Activated CD4-positive, alpha-beta T cell treated with anti-CD3 and anti-CD28 coated beads, Interleukin-2, amount 10 ng/mL, durations not matched to agents 24 days and 14 days (primary cell): ENCODE data around the gene EIF2S2. TPM values are rescaled to one million over a fixed set of nuclear protein-coding genes. Genes with fewer than 3 reads are reported as not detected.

Experiments
- DNase-seq: peaks from one replicate; pipeline ENCODE4 v3.0.0; 2022
- H3K27ac Mint-ChIP-seq: one replicate; pipeline ENCODE4 v1.8.0; 2022; ENCODE audit warnings: mild to moderate bottlenecking, mixed read lengths
- H3K27me3 Mint-ChIP-seq: one replicate; pipeline ENCODE4 v1.8.0; 2022; ENCODE audit warnings: mixed read lengths
- H3K36me3 Mint-ChIP-seq: one replicate; pipeline ENCODE4 v1.8.0; 2022; ENCODE audit warnings: low read depth, mild to moderate bottlenecking, mixed read lengths
- H3K4me1 Mint-ChIP-seq: one replicate; pipeline ENCODE4 v1.8.0; 2021; ENCODE audit warnings: mixed read lengths
- H3K4me3 Mint-ChIP-seq: one replicate; pipeline ENCODE4 v1.8.0; 2022; ENCODE audit warnings: mild to moderate bottlenecking, moderate library complexity, mixed read lengths
- H3K9me3 Mint-ChIP-seq: one replicate; pipeline ENCODE4 v1.8.0; 2021; ENCODE audit warnings: mixed read lengths
- intact Hi-C: fragments of 100-400 bp; cut with micrococcal nuclease; formaldehyde crosslinking; loops from one replicate; pipeline ENCODE4 v1.15.1; 2023
- total RNA-seq: library from RNA; stranded (reverse); gene quantifications from 2 replicates; pipeline ENCODE4 v1.2.3, GENCODE V29; 2022

The EIF2S2 gene
- total RNA-seq, 1 donor from 2014 or later, result 106 TPM

DNA sequence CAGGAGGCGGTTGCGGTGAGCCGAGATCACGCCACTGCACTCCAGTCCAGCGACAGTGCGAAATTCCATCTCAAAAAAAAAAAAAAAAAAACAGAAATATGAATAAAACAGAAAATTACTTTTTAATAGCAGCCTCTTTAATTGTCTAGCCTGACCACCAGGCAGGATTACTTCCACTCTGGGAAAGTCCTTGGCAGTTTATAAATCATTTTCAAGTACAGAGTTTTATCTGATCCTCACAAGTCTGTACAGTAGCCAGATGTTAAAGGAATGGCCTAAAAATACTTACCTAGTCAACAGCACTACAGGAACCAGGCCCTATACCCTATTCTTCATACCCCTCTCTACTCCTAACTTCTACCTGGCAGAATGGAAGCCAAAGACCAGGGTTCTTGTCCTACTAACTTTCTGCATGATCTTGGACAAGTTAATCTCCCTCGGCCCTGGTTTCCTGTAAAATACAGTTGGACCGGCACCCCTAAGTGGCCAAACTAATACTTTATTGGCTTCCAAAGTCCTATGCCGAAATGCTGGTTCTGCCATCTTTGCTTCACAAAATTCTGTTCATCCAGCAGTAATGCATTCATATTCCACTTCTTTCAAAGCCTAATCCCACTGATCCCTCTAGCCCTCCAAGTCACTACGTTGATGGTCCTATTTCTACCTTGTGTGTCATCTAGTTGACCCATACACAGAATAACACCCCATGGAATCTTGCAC is 1.9 kb downstream of the EIF2S2 start:
- intact Hi-C loops, result loop anchor here (2.0 to 5.0 kb wide), 2 partner anchors 449 to 567 kb away; partner anchors contain the start of genes MAP1LC3A and PIGU

DNA sequence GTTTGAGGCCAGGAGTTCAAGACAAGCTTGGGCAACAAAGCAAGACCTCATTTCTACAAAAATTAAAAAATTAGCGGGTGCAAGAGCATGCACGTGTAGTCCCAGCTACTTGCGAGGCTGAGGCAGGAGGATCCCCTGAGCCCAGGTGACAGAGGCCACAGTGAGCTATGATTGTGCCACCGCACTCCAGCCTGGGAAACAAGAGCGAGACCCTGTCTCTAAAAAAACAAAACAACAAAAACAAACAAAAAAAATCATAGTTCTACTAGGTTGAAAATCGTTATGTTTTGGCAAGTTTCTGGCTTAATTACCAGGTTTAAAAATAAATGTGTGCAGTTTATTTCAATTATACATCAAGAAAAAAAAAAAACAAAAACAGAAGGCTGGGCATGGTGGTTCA is 2.6 kb downstream of the EIF2S2 start:
- peak overlapping the region; percentile 89 for H3K4me3 Mint-ChIP-seq
- intact Hi-C loops, result no loop called here

More for the DNA sequence above, 1.9 kb downstream of the EIF2S2 start:
- Mint-ChIP-seq H3K9me3 (no peaks in the 10 kb centered on the region), H3K36me3 (peaks cover 50% of the 10 kb centered on the region), H3K27ac (peak overlapping the region; percentile 98), H3K27me3 (peaks cover 2% of the 10 kb centered on the region), H3K4me3 (peak overlapping the region; percentile 89), H3K4me1 (peaks cover 48% of the 10 kb centered on the region)
- peak; percentile 63 for DNase-seq

GRCh38 chr20:34108616-34109174 is 3.3 kb downstream of the EIF2S2 start:
- H3K27ac Mint-ChIP-seq, result peak overlapping the region; percentile 73
- H3K4me1 Mint-ChIP-seq, result peaks cover 59% of the 10 kb centered on the region
- peaks cover 64% of the 10 kb centered on the region for H3K36me3 Mint-ChIP-seq
- intact Hi-C loops, result no loop called here
- peaks cover 2% of the 10 kb centered on the region for H3K27me3 Mint-ChIP-seq
- no peaks in the 10 kb centered on the region for H3K9me3 Mint-ChIP-seq
- H3K4me3 Mint-ChIP-seq, result peak overlapping the region; percentile 56
- DNase-seq, result no peak

More for the DNA sequence above, 2.6 kb downstream of the EIF2S2 start:
- peaks cover 2% of the 10 kb centered on the region for H3K27me3 Mint-ChIP-seq
- peaks cover 54% of the 10 kb centered on the region for H3K4me1 Mint-ChIP-seq
- no peak for DNase-seq
- H3K36me3 Mint-ChIP-seq, result peaks cover 57% of the 10 kb centered on the region
- no peaks in the 10 kb centered on the region for H3K9me3 Mint-ChIP-seq
- peak overlapping the region; percentile 34 for H3K27ac Mint-ChIP-seq

GRCh38 chr20:34105978-34106675 is 5.9 kb downstream of the EIF2S2 start:
- intact Hi-C loops, result no loop called here
- DNase-seq, result no peak
- peaks cover 65% of the 10 kb centered on the region for H3K4me1 Mint-ChIP-seq
- H3K4me3 Mint-ChIP-seq, result peak overlapping the region; percentile 28
- no peaks in the 10 kb centered on the region for H3K9me3 Mint-ChIP-seq
- no peaks in the 10 kb centered on the region for H3K27me3 Mint-ChIP-seq
- peaks cover 85% of the 10 kb centered on the region for H3K36me3 Mint-ChIP-seq
- H3K27ac Mint-ChIP-seq, result peak overlapping the region; percentile 64

DNA sequence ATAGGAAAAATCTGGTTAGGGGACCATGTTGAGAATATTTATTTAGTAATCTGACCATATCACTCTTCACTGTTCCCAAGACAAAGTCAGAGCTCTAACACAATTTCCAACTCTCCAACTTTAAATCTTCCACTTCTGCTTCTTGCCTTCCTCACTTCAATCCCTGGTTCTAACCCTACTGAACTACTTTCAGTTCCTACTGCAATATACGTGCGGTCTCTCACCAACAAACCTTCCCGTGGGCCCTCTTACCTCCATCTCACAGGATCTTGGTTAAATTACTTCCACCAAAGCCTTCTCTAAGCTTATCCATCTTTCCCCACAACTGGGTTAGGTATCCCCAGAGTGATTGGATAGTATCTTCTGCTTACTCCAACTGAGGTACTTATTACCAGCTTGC is 8.0 kb downstream of the EIF2S2 start:
- peaks cover 82% of the 10 kb centered on the region for H3K36me3 Mint-ChIP-seq
- no peak overlapping the region for H3K27ac Mint-ChIP-seq
- DNase-seq, result no peak
- H3K9me3 Mint-ChIP-seq, result no peaks in the 10 kb centered on the region
- peaks cover 56% of the 10 kb centered on the region for H3K4me1 Mint-ChIP-seq
- H3K4me3 Mint-ChIP-seq, result no peak overlapping the region
- H3K27me3 Mint-ChIP-seq, result no peaks in the 10 kb centered on the region
- intact Hi-C loops, result no loop called here

- peaks cover 77% of the 10 kb centered on the region for H3K36me3 Mint-ChIP-seq
- no peaks in the 10 kb centered on the region for H3K9me3 Mint-ChIP-seq
- peaks cover 41% of the 10 kb centered on the region for H3K4me1 Mint-ChIP-seq
- no peak overlapping the region for H3K4me3 Mint-ChIP-seq
- no peaks in the 10 kb centered on the region for H3K27me3 Mint-ChIP-seq
- DNase-seq, result no peak
- intact Hi-C loops, result no loop called here
- peak overlapping the region; percentile 16 for H3K27ac Mint-ChIP-seq
Observed at GRCh38 chr20:34102342-34102741, 9.7 kb downstream of the EIF2S2 start.

- intact Hi-C loops, result no loop called here
- Mint-ChIP-seq H3K4me1 (peaks cover 29% of the 10 kb centered on the region), H3K9me3 (no peaks in the 10 kb centered on the region), H3K27ac (peak overlapping the region; percentile 42), H3K36me3 (peaks cover 83% of the 10 kb centered on the region), H3K4me3 (no peak overlapping the region), H3K27me3 (no peaks in the 10 kb centered on the region)
- DNase-seq, result no peak
Observed at GRCh38 chr20:34100576-34100975, 11.5 kb downstream of the EIF2S2 start.

DNA sequence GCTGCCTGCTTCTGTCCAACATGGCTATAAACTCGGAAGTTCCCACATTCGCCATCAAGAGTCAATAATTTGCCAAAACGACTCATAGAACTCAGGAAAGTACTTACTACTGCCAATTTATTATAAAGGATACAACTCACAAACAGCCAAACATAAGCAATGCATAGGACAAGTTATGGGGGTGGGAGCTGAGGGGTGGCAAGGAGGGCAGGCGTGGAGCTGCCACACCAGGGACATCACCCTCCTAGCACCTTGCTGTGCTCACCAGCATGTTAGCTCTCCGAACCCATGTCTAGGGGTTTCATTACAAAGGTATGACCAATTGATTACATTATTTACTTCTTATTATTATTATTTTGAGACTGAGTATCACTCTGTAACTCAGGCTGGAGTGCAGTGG is 12.4 kb downstream of the EIF2S2 start:
- Mint-ChIP-seq H3K27me3 (no peaks in the 10 kb centered on the region), H3K36me3 (peaks cover 77% of the 10 kb centered on the region), H3K4me1 (peaks cover 20% of the 10 kb centered on the region), H3K27ac (peak overlapping the region; percentile 6), H3K4me3 (no peak overlapping the region), H3K9me3 (no peaks in the 10 kb centered on the region)
- intact Hi-C loops, result no loop called here
- DNase-seq, result no peak

DNA sequence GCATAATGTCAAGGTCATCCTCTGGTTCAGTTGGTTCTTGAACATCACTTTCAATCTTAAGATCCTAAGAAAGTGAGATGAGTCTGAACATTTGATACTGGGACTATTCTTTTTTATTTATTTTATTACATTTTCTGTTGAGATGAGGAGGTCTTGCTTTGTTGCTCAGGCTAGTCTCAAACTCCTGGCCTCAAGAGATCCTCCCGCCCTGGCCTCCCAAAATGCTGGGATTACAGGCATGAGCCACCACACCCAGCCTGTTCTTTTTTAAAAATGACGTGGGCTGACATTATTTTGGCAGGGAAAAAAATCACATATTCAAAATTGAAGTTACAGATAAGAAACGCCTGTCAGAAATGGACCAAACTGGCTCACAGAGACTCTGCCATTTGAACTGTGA is 13.5 kb downstream of the EIF2S2 start:
- H3K27ac Mint-ChIP-seq, result no peak overlapping the region
- peaks cover 15% of the 10 kb centered on the region for H3K4me1 Mint-ChIP-seq
- H3K9me3 Mint-ChIP-seq, result no peaks in the 10 kb centered on the region
- intact Hi-C loops, result no loop called here
- H3K36me3 Mint-ChIP-seq, result peaks cover 73% of the 10 kb centered on the region
- no peak for DNase-seq
- no peak overlapping the region for H3K4me3 Mint-ChIP-seq
- H3K27me3 Mint-ChIP-seq, result no peaks in the 10 kb centered on the region

GRCh38 chr20:34096699-34097444 is 15.2 kb downstream of the EIF2S2 start:
- Mint-ChIP-seq H3K27ac (no peak overlapping the region), H3K4me3 (no peak overlapping the region), H3K4me1 (peaks cover 4% of the 10 kb centered on the region), H3K27me3 (no peaks in the 10 kb centered on the region), H3K36me3 (peaks cover 71% of the 10 kb centered on the region), H3K9me3 (no peaks in the 10 kb centered on the region)
- intact Hi-C loops, result no loop called here
- DNase-seq, result no peak

GRCh38 chr20:34095825-34096224 is 16.2 kb downstream of the EIF2S2 start:
- Mint-ChIP-seq H3K27me3 (no peaks in the 10 kb centered on the region), H3K36me3 (peaks cover 68% of the 10 kb centered on the region), H3K4me3 (no peak overlapping the region), H3K9me3 (no peaks in the 10 kb centered on the region), H3K4me1 (peaks cover 4% of the 10 kb centered on the region), H3K27ac (peak overlapping the region; percentile 22)
- intact Hi-C loops, result no loop called here
- DNase-seq, result no peak

DNA sequence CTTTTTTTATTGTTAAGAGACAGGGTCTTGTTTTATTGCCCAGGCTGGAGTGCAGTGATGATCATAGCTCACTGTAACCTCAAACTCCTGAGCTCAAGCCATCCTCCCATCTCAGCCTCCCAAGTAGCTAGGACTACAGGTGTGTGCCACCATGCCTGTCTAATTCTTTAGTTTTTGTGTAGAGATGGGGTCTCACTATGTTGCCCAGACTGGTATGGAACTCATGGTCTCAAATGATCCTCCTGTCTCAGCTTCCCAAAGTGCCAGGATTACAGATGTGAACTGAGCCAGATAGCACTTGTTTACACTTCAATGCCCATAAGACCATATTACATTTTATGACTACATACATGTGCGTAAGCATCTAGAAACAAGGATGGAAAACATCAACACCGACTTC is 18.1 kb downstream of the EIF2S2 start:
- Mint-ChIP-seq H3K27ac (peak overlapping the region; percentile 48), H3K27me3 (no peaks in the 10 kb centered on the region), H3K4me3 (no peak overlapping the region), H3K36me3 (peaks cover 69% of the 10 kb centered on the region), H3K9me3 (no peaks in the 10 kb centered on the region), H3K4me1 (peaks cover 4% of the 10 kb centered on the region)
- intact Hi-C loops, result no loop called here
- DNase-seq, result no peak

DNA sequence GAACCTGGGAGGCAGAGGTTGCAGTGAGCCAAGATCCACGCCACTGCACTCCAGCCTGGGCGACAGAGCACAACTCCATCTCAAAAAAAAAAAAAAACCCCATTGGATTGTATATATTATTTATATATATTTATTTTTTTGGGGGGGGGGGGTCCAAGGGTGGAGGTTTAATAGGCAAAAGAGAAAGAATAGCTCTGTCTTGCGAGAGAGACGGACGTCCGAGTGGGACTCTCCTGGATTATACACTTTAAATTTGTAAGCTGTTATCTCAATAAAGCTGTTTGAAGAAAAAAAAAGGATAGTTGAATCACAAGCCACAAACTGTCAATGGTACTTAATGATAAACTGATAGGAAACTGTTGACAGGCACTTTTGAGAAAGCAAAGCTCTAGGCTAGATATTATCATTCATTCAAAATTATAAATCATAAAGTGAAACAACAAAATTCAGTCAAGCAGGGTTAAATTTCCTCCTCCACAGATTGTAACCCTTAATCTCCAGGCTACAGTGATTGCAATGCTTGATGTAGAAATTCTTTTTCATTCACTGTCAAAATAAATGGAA is 20.3 kb downstream of the EIF2S2 start:
- H3K27me3 Mint-ChIP-seq, result no peaks in the 10 kb centered on the region
- no peak overlapping the region for H3K27ac Mint-ChIP-seq
- no peak overlapping the region for H3K4me3 Mint-ChIP-seq
- no peaks in the 10 kb centered on the region for H3K9me3 Mint-ChIP-seq
- H3K4me1 Mint-ChIP-seq, result peaks cover 8% of the 10 kb centered on the region
- H3K36me3 Mint-ChIP-seq, result peaks cover 73% of the 10 kb centered on the region
- DNase-seq, result no peak
- intact Hi-C loops, result no loop called here
